Fibroblast of villous mesenchyme (primary cell): ENCODE measurements around the gene ZNF580. TPM values are rescaled to one million over a fixed set of nuclear protein-coding genes. Genes with fewer than 3 reads are reported as not detected.

Source experiments
- DNase-seq: peaks from one replicate; pipeline ENCODE4 v3.0.0-alpha.2; 2010; ENCODE audit warnings: low read depth
- H3K4me3 ChIP-seq: 2 replicates; pipeline ENCODE4 v1.5.1; 2011; ENCODE audit warnings: low read depth, mild to moderate bottlenecking, low read length
- total RNA-seq: library from RNA; depleted of rRNA; stranded (reverse); fragments of >200 nt; gene quantifications from 2 replicates; pipeline ENCODE4 v1.2.3, GENCODE V29; 2012
- TF ChIP-seq, protein P1 (sequence below): IDR thresholded peaks from 2 replicates; pipeline ENCODE4 v1.5.1; 2012; ENCODE audit warnings: low read depth, mild to moderate bottlenecking, low read length; ENCODE audit not compliant: insufficient read depth

ZNF580 gene
- total RNA-seq, 1 donor, result 5.6 TPM

DNA sequence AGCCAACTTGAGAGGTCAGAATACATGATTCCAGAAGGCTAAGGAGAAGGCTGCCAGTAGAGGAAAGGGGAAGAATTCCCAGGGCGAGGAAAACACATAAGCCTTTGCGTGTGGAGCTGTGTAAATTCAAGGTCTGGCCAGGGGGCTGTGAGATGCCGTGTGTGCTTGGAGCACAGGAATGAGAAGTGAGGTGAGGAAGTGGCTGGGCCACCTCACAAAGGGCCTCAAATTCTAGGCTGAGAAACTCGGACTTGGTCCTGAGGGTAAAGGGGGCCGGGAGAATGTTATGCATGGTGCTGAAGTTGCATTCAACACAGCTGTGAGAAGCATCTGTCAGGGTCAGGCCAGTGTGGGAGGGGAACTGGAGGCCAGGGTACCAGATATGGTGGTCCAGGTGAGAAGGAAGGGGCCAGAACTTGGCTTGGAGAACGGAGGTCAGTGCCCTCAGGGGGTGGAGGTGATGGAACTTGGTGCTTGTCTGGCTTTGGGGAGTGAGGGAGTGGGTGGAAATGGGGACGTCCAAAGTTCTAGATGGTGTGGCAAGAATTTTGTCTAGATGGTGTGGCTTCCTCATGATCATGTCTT is 4.9 kb upstream of the ZNF580 start:
- no peak for DNase-seq
- H3K4me3 ChIP-seq, result peak overlapping the region; percentile 98
- TF ChIP-seq, protein P1, sequence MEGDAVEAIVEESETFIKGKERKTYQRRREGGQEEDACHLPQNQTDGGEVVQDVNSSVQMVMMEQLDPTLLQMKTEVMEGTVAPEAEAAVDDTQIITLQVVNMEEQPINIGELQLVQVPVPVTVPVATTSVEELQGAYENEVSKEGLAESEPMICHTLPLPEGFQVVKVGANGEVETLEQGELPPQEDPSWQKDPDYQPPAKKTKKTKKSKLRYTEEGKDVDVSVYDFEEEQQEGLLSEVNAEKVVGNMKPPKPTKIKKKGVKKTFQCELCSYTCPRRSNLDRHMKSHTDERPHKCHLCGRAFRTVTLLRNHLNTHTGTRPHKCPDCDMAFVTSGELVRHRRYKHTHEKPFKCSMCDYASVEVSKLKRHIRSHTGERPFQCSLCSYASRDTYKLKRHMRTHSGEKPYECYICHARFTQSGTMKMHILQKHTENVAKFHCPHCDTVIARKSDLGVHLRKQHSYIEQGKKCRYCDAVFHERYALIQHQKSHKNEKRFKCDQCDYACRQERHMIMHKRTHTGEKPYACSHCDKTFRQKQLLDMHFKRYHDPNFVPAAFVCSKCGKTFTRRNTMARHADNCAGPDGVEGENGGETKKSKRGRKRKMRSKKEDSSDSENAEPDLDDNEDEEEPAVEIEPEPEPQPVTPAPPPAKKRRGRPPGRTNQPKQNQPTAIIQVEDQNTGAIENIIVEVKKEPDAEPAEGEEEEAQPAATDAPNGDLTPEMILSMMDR, result no peak

DNA sequence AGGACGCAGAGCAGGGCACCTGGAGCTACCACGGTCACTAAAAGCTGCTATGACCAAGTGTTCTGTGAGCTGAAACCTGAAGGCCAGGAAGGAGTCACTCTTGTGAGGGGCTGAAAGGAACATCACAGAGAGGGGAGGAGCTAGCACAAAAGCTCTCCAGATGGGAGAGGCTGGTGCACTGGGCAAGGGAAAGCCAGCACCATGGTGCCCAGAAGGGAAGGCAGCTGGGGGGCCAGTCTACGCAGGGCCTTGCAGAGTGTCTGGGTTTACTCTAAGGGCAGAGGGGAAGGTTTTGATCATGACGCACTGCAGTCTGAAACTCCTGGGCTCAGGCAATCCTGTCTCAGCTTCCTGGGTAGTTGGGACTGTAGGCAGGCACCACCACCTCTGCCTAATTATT is 4.1 kb upstream of the ZNF580 start:
- no peak for DNase-seq
- H3K4me3 ChIP-seq, result no peak overlapping the region
- TF ChIP-seq, protein P1, result no peak

DNA sequence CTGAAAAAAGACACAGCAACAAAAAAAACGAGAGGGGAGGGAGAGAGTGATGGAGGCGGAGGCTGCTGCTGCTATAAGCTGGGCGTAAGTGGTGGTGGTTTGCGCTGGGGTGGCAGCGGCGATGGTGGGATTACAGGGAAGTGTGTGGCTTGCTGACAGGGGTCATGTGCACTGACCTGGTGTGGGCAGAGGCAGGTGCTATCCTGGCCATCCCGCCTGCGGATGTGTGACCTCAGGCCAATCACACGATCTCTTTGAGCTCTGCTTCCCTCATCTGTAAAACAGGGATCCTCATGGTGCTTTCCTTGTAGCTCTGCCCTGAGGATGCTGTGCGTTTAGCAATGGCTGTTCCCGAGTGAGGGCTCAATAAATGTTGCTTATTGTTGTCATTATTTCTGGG is 3.3 kb upstream of the ZNF580 start:
- no peak overlapping the region for H3K4me3 ChIP-seq
- DNase-seq, result no peak
- TF ChIP-seq, protein P1, result no peak

DNA sequence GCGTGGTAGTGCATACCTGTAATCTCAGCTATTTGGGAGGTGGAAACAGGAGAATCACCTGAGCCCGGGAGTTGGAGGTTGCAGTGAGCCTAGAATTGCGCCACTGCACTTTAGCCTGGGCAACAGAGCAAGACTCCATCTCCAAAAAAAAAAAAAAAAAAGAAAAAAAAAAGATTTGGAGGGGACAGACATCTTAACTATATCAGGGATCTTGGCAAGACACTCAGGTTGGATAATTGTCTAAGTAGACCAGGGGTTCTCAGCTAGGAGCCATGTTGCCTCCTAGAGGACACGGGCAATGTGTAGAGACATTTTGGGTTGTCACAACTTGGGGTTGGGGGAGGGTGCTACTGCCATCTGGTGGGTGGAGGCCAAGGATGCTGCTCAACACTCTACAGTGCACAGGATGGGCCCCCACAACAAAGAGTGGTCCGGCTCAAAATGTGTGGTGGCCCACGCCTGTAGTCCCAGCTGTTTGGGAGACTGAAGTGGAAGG is 1.9 kb upstream of the ZNF580 start:
- TF ChIP-seq, protein P1, result peak; percentile 51
- H3K4me3 ChIP-seq, result no peak overlapping the region
- peak; percentile 24 for DNase-seq

DNA sequence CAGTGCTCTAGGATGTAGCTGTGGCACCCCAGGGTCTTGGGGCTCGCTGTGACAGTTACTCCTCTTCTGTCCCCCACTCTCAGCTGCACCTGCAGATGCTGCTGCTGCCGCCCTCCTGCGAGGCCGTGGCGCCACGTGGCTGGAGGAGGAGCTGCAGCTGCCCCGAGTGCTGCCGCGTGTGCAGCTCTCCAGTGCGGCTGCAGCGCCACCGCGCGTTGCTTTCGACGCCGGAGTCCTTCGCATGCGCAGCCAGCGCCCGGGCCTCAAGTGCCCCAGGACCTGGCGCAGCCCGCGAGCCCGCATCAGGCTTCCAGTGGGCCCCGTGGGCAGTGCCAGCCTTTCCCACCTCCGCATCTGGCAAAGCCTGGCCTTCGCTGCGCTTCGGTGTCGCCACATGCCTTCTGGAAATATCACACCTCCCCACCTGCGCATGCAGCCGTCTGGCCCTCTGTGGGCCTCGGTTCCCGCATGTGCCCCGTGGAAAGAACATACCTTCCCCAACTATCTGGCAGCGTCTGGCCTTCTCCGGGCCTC is 692 bp upstream of the ZNF580 start:
- H3K4me3 ChIP-seq, result peak overlapping the region; percentile 72
- TF ChIP-seq, protein P1, result peak; percentile 38
- DNase-seq, result peak; percentile 73

DNA sequence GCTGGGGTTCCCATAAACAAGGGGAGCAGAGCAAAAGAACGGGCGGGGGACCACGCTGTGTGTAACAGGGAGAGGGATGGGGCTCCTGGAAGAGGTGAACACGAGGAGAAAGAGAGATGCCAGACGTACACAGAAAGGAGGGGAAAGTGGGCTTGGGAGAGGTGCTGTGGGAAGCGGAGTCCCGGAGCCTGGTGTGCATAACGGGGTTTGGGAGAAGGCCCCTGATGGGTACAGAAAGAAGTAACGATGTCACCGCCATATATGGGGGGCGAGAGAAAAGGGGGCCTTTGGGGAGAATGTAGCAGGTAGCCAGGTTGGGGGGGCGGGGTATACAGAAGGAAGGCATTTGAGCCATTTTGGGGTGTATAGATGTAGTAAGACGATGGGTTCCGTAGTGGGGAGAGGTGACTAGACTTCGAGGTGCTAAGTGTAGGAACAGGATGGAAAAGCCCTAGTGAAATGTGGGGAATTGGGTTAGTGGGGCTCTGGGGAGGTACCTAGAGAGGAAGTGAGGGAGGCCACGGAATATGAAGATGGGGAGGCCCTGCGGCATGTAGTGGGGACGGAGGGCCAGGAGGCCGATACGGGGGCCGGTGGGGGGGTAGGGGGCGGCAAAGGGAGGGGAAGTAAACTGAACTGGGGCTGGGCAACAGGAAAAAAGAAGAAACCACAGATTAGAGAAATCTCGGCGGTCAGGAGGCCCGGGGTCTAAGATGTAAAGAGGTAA is 787 bp downstream of the ZNF580 start:
- peak overlapping the region; percentile 72 for H3K4me3 ChIP-seq
- peak; percentile 22 for DNase-seq
- TF ChIP-seq, protein P1, result no peak
